IMR-90 (cell line): ENCODE results near the gene ALDH8A1. TPM values are rescaled to one million over a fixed set of nuclear protein-coding genes. Genes with fewer than 3 reads are reported as not detected.

Experiments
- ATAC-seq: fragments of 200-7000 bp; cut with Tn5 transposase; 2 replicates; pipeline ENCODE4 v1.9.1; 2020; ENCODE audit warnings: low read depth, mild to moderate bottlenecking, moderate library complexity
- BruUV-seq: library from RNA; stranded (reverse); fragments of 400-500 nt; replicated peaks from 2 replicates; lab custom pipeline; 2021; lab: Mats Ljungman, UMichigan
- CTCF ChIA-PET: fragments of 300-600 bp; formaldehyde crosslinking; extraction: SDS; loops from one replicate; lab custom pipeline; 2021; ENCODE audit warnings: antibody characterized with exemption; lab: Yijun Ruan, JAX
- POLR2A ChIA-PET: fragments of 300-600 bp; sonication (Branson Sonifier 250); formaldehyde crosslinking; loops from one replicate; lab custom pipeline; 2022; ENCODE audit warnings: antibody characterized with exemption; ENCODE audit not compliant: unreplicated experiment; lab: Charles Lee
- DNase-seq: peaks from one replicate; pipeline ENCODE4 v3.0.0; 2013
- H2AFZ ChIP-seq: replicated peaks from 2 replicates; pipeline ENCODE3; 2013; ENCODE audit warnings: low read length, mild to moderate bottlenecking; ENCODE audit not compliant: poor library complexity
- H2AK5ac ChIP-seq: 2 replicates; pipeline ENCODE4 v1.6.1; 2013; ENCODE audit warnings: low read depth, low read length, inconsistent platforms
- H2AK9ac ChIP-seq: replicated peaks from 2 replicates; pipeline ENCODE3; 2013; ENCODE audit warnings: mild to moderate bottlenecking, low read depth, low read length, moderate library complexity; ENCODE audit not compliant: poor library complexity
- H2BK120ac ChIP-seq: 2 replicates; pipeline ENCODE4 v1.6.1; 2013; ENCODE audit warnings: low read depth, low read length, inconsistent platforms
- H2BK15ac ChIP-seq: 3 replicates; pipeline ENCODE4 v1.6.1; 2013; ENCODE audit warnings: low read depth, low read length, inconsistent platforms
- H2BK20ac ChIP-seq: 2 replicates; pipeline ENCODE4 v1.6.1; 2013; ENCODE audit warnings: low read depth, mild to moderate bottlenecking, inconsistent platforms, low read length, moderate library complexity
- H2BK5ac ChIP-seq: 2 replicates; pipeline ENCODE4 v1.6.1; 2013; ENCODE audit warnings: mild to moderate bottlenecking, low read depth, low read length, inconsistent platforms; ENCODE audit not compliant: poor library complexity, severe bottlenecking
- H3K14ac ChIP-seq: replicated peaks from 2 replicates; pipeline ENCODE4 v1.6.1; 2013; ENCODE audit warnings: low read depth, low read length, inconsistent platforms
- H3K18ac ChIP-seq: 2 replicates; pipeline ENCODE4 v1.6.1; 2013; ENCODE audit warnings: low read depth, low read length, control low read depth
- H3K23ac ChIP-seq: 2 replicates; pipeline ENCODE4 v1.6.1; 2013; ENCODE audit warnings: low read depth, low read length, inconsistent platforms
- H3K27ac ChIP-seq: 2 replicates; pipeline ENCODE4 v1.5.1; 2013; ENCODE audit warnings: mild to moderate bottlenecking, control low read depth, low read length; ENCODE audit not compliant: insufficient read depth
- H3K27me3 ChIP-seq: 2 replicates; pipeline ENCODE4 v1.6.1; 2013; ENCODE audit warnings: low read length; ENCODE audit not compliant: control insufficient read depth, insufficient read depth
- H3K36me3 ChIP-seq: 2 replicates; pipeline ENCODE4 v1.6.1; 2013; ENCODE audit warnings: low read length, mixed read lengths; ENCODE audit not compliant: control insufficient read depth, insufficient read depth
- H3K4ac ChIP-seq: 2 replicates; pipeline ENCODE4 v1.6.1; 2013; ENCODE audit warnings: low read depth, low read length, inconsistent platforms
- H3K4me1 ChIP-seq: 2 replicates; pipeline ENCODE4 v1.6.1; 2013; ENCODE audit warnings: low read length, mixed read lengths; ENCODE audit not compliant: control insufficient read depth, insufficient read depth
- H3K4me2 ChIP-seq: 2 replicates; pipeline ENCODE4 v1.6.1; 2013; ENCODE audit warnings: low read depth, mild to moderate bottlenecking, control low read depth, low read length, moderate library complexity
- H3K4me3 ChIP-seq: 2 replicates; pipeline ENCODE4 v1.5.1; 2013; ENCODE audit warnings: low read depth, mild to moderate bottlenecking, control low read depth, low read length, moderate library complexity; ENCODE audit not compliant: insufficient read depth
- H3K56ac ChIP-seq: 2 replicates; pipeline ENCODE4 v1.6.1; 2013; ENCODE audit warnings: low read length, inconsistent platforms; ENCODE audit not compliant: insufficient read depth; ENCODE audit errors: extremely low read depth
- H3K79me1 ChIP-seq, 2 experiments: 2 replicates each; pipeline ENCODE4 v1.6.1; 2013; ENCODE audit warnings: low read length in 2 of 2, inconsistent platforms in 1 of 2, low read depth in 1 of 2
- H3K9ac ChIP-seq: 2 replicates; pipeline ENCODE4 v1.6.1; 2013; ENCODE audit warnings: low read depth, low read length, control low read depth
- H3K9me1 ChIP-seq: 2 replicates; pipeline ENCODE4 v1.6.1; 2013; ENCODE audit warnings: low read length, inconsistent platforms; ENCODE audit not compliant: insufficient read depth
- H3K9me3 ChIP-seq: 2 replicates; pipeline ENCODE4 v1.6.1; 2013; ENCODE audit warnings: low read length; ENCODE audit not compliant: control insufficient read depth, insufficient read depth
- H4K20me1 ChIP-seq: 2 replicates; pipeline ENCODE4 v1.6.1; 2013; ENCODE audit warnings: low read length, inconsistent platforms; ENCODE audit not compliant: insufficient read depth
- H4K5ac ChIP-seq: 2 replicates; pipeline ENCODE4 v1.6.1; 2013; ENCODE audit warnings: mild to moderate bottlenecking, low read depth, low read length, control low read depth
- H4K8ac ChIP-seq, 2 experiments: 2 replicates each; pipeline ENCODE4 v1.6.1; 2013; ENCODE audit warnings: low read depth in 2 of 2, low read length in 2 of 2, control low read depth in 1 of 2, inconsistent platforms in 1 of 2
- H4K91ac ChIP-seq: 2 replicates; pipeline ENCODE4 v1.6.1; 2013; ENCODE audit warnings: low read depth, low read length, inconsistent platforms; ENCODE audit not compliant: insufficient read depth
- FOS ChIP-seq: fragments of 150-350 bp; IDR thresholded peaks from 2 replicates; pipeline ENCODE4 v1.6.1; 2016; ENCODE audit warnings: low read depth, low read length
- MAFK ChIP-seq: IDR thresholded peaks from 2 replicates; pipeline ENCODE4 v1.6.1; 2012; ENCODE audit warnings: low read depth, low read length, improper control_type of control experiment
- MXI1 ChIP-seq: IDR thresholded peaks from 2 replicates; pipeline ENCODE4 v1.6.1; 2012; ENCODE audit warnings: low read depth, mild to moderate bottlenecking, low read length, moderate library complexity, borderline replicate concordance
- NFE2L2 ChIP-seq: fragments of 150-350 bp; IDR thresholded peaks from 2 replicates; pipeline ENCODE4 v1.6.1; 2016; ENCODE audit warnings: low read depth, mild to moderate bottlenecking, low read length
- POLR2A ChIP-seq: IDR thresholded peaks from 2 replicates; pipeline ENCODE4 v1.6.1; 2012; ENCODE audit warnings: mild to moderate bottlenecking, low read depth, low read length
- RAD21 ChIP-seq: IDR thresholded peaks from 2 replicates; pipeline ENCODE4 v1.6.1; 2012; ENCODE audit warnings: low read length, improper control_type of control experiment
- RCOR1 ChIP-seq: IDR thresholded peaks from 2 replicates; pipeline ENCODE4 v1.6.1; 2012; ENCODE audit warnings: mild to moderate bottlenecking, low read length, improper control_type of control experiment; ENCODE audit not compliant: insufficient replicate concordance
- RFX5 ChIP-seq: IDR thresholded peaks from 2 replicates; pipeline ENCODE4 v1.8.0; 2012; ENCODE audit warnings: low read depth, mild to moderate bottlenecking, low read length, moderate library complexity
- WGBS, 2 experiments: methylation state at CpG; one replicate each; pipeline versions ENCODE4 v1.1.5 to v1.1.7; 2013; ENCODE audit warnings: missing lambda C conversion rate in 2 of 2; ENCODE audit not compliant: insufficient read length in 1 of 2; ENCODE audit errors: extremely low coverage in 2 of 2; 5-methylcytosine and 5-hydroxymethylcytosine counted together
- dilution Hi-C: fragments of 300-500 bp; cut with HindIII; formaldehyde crosslinking; loops from one replicate; pipeline ENCODE4 v1.14.3; 2018; ENCODE audit warnings: low sequenced_read_pairs; ENCODE audit not compliant: unreplicated experiment
- in situ Hi-C: fragments of 300-500 bp; cut with MboI; formaldehyde crosslinking; loops from 3 replicates; pipeline ENCODE4 v1.14.3; 2019; ENCODE audit warnings: low sequenced_read_pairs, inconsistent platforms, mixed read lengths
- intact Hi-C: fragments of 100-400 bp; cut with micrococcal nuclease; formaldehyde crosslinking; loops from 2 replicates; pipeline ENCODE4 v1.10.0; 2022
- polyA plus RNA-seq, 3 experiments: library from polyadenylated mRNA; depleted of rRNA; stranded (reverse); fragments of >200 nt; gene quantifications; 2 replicates each; pipeline ENCODE4 v1.2.3, GENCODE V29; 2012; ENCODE audit warnings: low replicate concordance in 1 of 3
- total RNA-seq: library from RNA; depleted of rRNA; stranded (reverse); fragments of >200 nt; gene quantifications from 2 replicates; pipeline ENCODE4 v1.2.3, GENCODE V29; 2012
- TF ChIP-seq, protein P1 (sequence below): fragments of 150-350 bp; IDR thresholded peaks from 2 replicates; pipeline ENCODE4 v1.6.1; 2017; ENCODE audit warnings: mild to moderate bottlenecking, antibody characterized with exemption, low read length, low read depth

Gene ALDH8A1
- total and polyA plus RNA-seq, 2 of the 4 experiments (the other 2 are of a cell fraction), result under 0.01 to 0.15 TPM

DNA sequence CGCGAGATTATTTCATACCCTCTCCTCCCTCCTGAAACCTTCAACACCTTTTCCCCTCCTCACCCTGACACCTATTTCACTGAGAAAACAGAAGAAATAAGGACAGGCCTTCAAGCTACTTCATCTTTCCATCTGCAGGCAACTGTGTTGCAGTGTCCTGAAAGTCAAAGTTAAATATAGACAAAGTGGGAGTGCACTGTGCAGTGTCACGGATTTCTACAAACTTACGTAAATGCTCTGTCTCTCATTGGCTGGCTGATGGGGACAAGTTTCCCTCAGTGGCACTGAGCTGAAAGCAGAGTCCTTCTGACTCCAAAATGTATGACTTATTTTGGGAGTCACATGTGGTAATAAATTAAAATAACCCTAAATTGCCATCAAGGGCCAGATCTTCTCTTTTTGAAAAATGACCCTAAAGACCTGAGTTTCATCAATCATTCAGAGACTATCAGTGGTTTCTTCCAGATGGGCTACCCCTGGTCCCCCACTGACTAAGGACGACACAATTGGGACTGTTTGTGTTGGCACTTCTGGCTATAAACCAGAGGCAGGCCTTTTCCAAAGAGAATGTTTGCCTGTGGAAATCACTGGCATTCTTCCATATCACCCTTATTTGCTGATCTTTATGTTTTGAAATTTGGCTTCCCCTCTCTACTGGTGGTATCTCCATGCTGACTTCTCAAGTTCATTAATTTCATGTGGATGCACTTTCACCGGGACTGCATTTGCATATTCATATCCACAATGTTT is 21.6 kb downstream of the ALDH8A1 start:
- Histone ChIP-seq H3K9me1 (peaks cover 3% of the 10 kb centered on the region), H4K8ac (no peak overlapping the region), H4K20me1 (no peaks in the 10 kb centered on the region), H3K4me1 (0 out of 2 replicates have a peak, but pooled peaks cover 2% of the 10 kb centered on the region), H3K27me3 (no peaks in the 10 kb centered on the region), H3K4me2 (no peak overlapping the region), H2BK20ac (no peak overlapping the region), H4K91ac (no peak overlapping the region), H2AK5ac (no peak overlapping the region), H3K56ac (no peak overlapping the region), H4K5ac (no peak overlapping the region), H2BK120ac (no peak overlapping the region), H3K36me3 (no peaks in the 10 kb centered on the region), H2BK15ac (no peak overlapping the region), H3K27ac (no peak overlapping the region), H3K4me3 (no peak overlapping the region), H2AFZ (no peak overlapping the region), H3K4ac (no peak overlapping the region), H3K9me3 (peaks cover 3% of the 10 kb centered on the region; the same call in 1 of the 2 replicates), H2BK5ac (no peak overlapping the region), H3K18ac (no peak overlapping the region), H3K23ac (no peak overlapping the region), H3K14ac (no peak overlapping the region), H3K79me1 (no peaks in the 10 kb centered on the region), H3K9ac (no peak overlapping the region), H2AK9ac (no peak overlapping the region)
- ChIA-PET CTCF (no interaction called here), POLR2A (no interaction called here)
- TF ChIP-seq RCOR1 (no peak), NFE2L2 (no peak), RAD21 (no peak), FOS (no peak), RFX5 (no peak), MAFK (no peak), POLR2A (no peak), MXI1 (no peak)
- TF ChIP-seq, protein P1, sequence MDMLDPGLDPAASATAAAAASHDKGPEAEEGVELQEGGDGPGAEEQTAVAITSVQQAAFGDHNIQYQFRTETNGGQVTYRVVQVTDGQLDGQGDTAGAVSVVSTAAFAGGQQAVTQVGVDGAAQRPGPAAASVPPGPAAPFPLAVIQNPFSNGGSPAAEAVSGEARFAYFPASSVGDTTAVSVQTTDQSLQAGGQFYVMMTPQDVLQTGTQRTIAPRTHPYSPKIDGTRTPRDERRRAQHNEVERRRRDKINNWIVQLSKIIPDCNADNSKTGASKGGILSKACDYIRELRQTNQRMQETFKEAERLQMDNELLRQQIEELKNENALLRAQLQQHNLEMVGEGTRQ, result no peak
- intact Hi-C loops (no loop called here), in situ Hi-C loops (no loop called here), dilution Hi-C loops (no loop called here)
- WGBS, 2 experiments, result 63% methylated on average over 2 of the region's 6 CpGs; no CpG with 5 or more reads in 1 of the 2 experiments
- DNase-seq (no peak), ATAC-seq (no peak)
- BruUV-seq, result no TSS peak
